ENCODE measurements around the gene TIGD3.
A peak's percentile ranks its signal among the peaks of the same experiment; 100 is the strongest.

The TIGD3 gene

DNA sequence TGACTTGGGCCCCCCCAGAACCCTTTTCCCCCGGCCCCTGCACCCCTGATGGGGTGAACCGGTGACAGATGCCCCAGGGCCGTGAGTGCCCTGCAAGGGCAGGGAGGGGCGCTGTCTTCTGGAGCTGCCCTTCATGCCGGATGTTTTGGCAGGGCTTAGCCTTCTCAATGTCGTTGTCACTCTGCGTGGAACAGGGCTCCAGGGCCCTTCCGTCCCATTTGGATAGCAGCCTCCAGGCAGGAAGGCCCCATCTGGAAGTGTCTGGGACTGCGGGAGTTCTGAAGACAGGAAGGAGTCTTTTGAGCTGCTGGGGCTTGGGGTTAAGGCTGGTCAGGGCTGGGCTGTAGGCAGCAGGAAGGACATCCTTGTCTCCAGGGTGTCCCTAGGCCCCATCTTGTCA lies 36.4 kb downstream of the TIGD3 start:
- DNase-seq: no peak

DNA sequence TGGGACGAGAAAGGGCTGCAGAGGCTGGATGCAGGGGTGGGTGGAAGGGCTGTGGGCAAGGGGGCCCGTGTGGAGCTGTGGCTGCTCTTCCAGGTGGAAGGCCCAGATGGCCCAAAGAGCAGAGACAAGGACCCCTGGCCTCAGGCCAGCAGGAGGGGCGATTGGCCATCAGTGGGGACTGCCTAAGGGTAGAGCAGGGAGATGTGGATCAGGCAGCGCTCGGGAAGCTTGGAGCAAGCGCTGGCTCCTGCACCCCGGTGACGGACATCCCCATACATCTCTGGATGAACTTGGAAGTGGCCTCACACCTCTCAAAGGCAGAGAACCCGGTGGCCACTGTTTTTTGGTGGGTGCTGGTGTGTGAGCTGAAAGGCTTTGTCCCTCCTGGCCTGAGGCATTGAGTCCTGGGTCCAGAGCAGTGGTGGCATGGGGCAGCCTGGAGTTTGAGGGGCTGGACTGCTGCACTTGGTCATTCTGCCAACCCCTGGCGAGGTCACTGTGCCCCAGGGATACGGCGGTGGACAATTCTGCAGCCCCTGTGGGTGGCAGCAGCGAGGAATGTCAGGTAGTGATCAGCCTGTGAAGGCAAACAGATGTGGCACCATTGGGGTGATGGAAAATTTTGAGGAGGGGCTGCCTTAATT lies 37.8 kb downstream of the TIGD3 start:
- no peak for DNase-seq

DNA sequence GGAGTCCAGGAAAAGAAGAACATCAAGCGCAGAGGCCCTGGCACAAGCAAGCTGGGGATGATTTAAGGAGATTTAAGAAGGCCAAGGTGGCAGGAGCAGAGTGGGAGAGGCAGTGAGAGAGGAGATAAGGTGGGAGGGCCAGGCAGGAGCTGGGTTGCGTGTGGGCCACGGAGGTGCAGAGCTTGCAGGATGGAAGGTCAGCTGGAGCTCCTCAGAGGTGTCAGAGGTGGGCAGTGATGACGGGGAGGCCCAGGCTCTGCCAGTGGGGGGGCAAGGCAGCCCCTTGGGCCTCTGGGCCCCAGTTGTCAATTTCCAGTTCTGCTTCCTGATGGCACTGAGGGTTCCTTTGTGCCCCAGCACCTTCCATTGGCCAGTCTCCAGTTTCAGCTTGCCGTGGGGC lies 38.3 kb downstream of the TIGD3 start:
- DNase-seq: no peak

GRCh38 chr11:65393513-65394079 lies 39.0 kb downstream of the TIGD3 start:
- no peak for DNase-seq

GRCh38 chr11:65394125-65394536 lies 39.6 kb downstream of the TIGD3 start:
- no peak for DNase-seq

GRCh38 chr11:65395961-65396530 lies 41.5 kb downstream of the TIGD3 start:
- no peak for DNase-seq

DNA sequence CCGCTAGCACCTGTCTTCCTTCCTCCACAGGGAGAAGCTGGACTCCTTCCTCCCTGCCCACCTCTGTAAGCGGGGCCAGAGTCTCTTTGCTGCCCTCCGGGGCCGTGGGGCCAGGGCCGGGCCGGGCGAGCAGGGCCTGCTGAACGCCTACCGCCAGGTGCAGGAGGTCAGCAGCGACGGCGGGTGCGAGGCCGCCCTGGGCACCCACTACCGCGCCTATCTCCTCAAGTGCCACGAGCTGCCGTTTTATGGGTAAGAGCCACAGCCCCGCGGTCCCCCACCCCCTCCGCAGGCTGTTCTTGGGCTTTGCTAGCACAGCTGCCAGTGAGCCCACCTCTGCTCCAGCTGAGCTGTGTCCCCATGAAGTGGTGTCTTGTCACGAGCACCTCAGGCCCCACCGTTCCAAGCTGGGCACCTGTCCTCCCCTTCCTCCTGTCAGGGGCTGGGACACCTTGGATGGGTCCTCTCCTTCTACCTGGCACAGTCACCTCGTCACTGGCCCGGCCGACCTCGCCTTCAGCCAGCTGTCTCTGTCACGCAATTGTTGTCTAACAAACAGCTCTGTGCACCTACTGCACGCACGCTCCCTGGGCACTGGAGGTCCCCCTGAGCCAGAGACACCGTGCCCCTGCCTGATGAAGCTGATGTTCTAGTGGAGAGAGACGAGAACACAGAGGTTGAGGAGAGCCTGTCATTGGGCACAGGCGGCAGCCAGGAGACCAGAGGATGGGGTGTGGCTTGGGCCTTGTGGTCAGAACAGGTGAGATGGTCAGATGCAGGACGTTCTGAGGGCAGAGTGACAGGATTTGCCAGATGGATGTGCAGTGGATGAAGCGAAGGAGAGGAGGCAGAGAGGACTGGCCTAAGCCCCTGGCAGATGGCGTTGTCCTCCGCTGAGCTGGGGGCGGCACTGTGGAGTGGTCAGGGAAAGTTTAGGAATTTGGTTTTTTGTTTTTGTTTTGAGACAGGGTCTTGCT lies 42.5 kb downstream of the TIGD3 start:
- DNase-seq: no peak

GRCh38 chr11:65398362-65398910 lies 43.9 kb downstream of the TIGD3 start:
- no peak for DNase-seq

GRCh38 chr11:65399249-65399648 lies 44.7 kb downstream of the TIGD3 start:
- no peak for DNase-seq

GRCh38 chr11:65399845-65400244 lies 45.3 kb downstream of the TIGD3 start:
- no peak for DNase-seq

GRCh38 chr11:65400307-65401072 lies 45.9 kb downstream of the TIGD3 start:
- DNase-seq: no peak

DNA sequence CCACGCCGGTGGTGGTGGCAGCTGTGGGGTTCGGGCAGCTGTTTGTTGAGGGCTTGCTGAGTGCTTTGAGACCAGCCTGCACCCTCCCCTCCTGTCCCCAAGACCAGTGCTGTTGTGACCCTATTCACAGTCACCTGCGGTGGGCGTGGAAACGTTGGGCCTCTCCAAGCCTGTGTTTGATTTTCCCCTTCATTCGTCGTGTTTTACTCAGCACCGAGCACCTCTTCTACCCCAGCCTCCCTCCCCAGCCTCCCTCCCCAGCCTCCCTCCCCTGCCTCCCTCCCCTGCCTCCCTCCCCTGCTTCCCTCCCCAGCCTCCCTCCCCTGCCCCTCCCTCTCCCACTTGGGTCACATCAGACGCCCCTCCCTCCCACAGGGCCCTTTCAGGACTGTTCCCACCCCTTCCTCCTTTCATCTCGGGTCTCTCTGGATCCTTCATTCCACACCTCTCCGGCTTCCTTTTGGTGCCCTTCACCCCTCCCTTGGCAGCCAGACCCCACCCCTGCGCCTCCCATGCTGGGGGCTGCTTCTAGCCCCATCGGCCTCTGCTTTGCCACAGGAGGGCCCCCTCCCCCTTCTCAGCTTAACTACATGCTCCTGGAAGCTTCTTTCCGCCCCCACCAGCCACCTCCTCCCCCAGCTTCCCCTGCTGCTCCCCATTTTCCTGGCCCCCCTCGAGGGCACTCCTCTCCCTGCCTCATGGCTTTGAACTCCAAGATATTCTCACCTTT lies 46.7 kb downstream of the TIGD3 start:
- DNase-seq: no peak

- no peak for DNase-seq
These were observed 47.3 kb downstream of the TIGD3 start for GRCh38 chr11:65401803-65402248.

- DNase-seq: no peak
These were observed 48.2 kb downstream of the TIGD3 start for GRCh38 chr11:65402790-65403189.

DNA sequence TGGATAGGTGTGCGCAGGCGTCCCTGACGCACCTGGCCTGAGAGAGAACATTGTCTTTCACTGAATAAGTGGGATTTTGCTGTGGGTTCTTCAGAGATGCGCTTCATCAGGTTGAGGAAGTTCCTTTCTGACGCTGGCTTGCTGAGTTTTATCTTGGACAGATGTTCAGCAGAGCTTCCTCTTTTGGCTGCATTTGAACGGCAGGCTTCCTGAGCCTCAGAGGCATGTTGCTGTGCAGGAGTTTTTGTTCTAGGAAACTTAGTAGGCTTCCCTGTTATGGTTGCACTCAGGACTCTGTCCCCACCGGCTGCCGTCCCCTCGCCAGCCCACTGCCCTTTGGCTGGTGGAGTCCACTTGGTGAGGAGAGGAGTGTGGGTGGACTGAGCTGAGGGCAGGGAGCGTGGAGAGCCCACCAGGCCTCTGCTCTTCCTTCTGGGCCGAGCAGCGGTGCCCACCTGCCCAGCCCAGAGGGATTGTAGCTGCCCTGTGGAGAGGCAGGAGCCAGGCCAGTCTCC lies 49.1 kb downstream of the TIGD3 start:
- peak; percentile 74 for DNase-seq

- no peak for DNase-seq
These were observed 49.7 kb downstream of the TIGD3 start for GRCh38 chr11:65404210-65404609.

GRCh38 chr11:65404638-65405339 lies 50.2 kb downstream of the TIGD3 start:
- DNase-seq: no peak
